GM23248 (cell line): ENCODE results near the gene RNF152.

Experiments used
- EZH2 ChIP-seq: fragments of 200-600 bp; sonication (generic); IDR thresholded peaks from 2 replicates; pipeline ENCODE4 v1.6.1; 2018; ENCODE audit warnings: antibody characterized with exemption, mild to moderate bottlenecking; ENCODE audit not compliant: insufficient read depth, poor library complexity, severe bottlenecking
- EZH2phosphoT487 ChIP-seq: fragments of 200-600 bp; sonication (generic); IDR thresholded peaks from 2 replicates; pipeline ENCODE4 v1.6.1; 2018; ENCODE audit warnings: antibody characterized with exemption, moderate library complexity, mild to moderate bottlenecking, low read depth; ENCODE audit not compliant: insufficient read depth

- TF ChIP-seq EZH2 (no peak), EZH2phosphoT487 (no peak)
Measured at GRCh38 chr18:61824733-61825363, 68.0 kb downstream of the RNF152 start.
